HUES48 (cell line): ENCODE measurements around the gene CASZ1.

Experiments
- H3K27ac ChIP-seq: one replicate; pipeline ENCODE4 v1.7.0; 2013; ENCODE audit warnings: low read depth, low read length, inconsistent platforms
- H3K27me3 ChIP-seq: 2 replicates; pipeline ENCODE4 v1.6.1; 2013; ENCODE audit warnings: mild to moderate bottlenecking, low read length; ENCODE audit not compliant: control insufficient read depth, insufficient read depth
- H3K36me3 ChIP-seq: 2 replicates; pipeline ENCODE4 v1.6.1; 2013; ENCODE audit warnings: low read length; ENCODE audit not compliant: control insufficient read depth, insufficient read depth
- H3K4me1 ChIP-seq: 2 replicates; pipeline ENCODE4 v1.6.1; 2013; ENCODE audit warnings: mild to moderate bottlenecking, low read length; ENCODE audit not compliant: control insufficient read depth, insufficient read depth
- H3K4me3 ChIP-seq: 2 replicates; pipeline ENCODE4 v1.5.1; 2013; ENCODE audit warnings: mild to moderate bottlenecking, low read depth, low read length
- H3K9ac ChIP-seq: 2 replicates; pipeline ENCODE4 v1.6.1; 2013; ENCODE audit warnings: mild to moderate bottlenecking, low read depth, low read length, moderate library complexity
- H3K9me3 ChIP-seq: 2 replicates; pipeline ENCODE4 v1.6.1; 2013; ENCODE audit warnings: low read length; ENCODE audit not compliant: control insufficient read depth, insufficient read depth

The CASZ1 gene

GRCh38 chr1:10642403-10643080 lies 153.9 kb downstream of the CASZ1 start:
- Histone ChIP-seq H3K27ac (no peak overlapping the region), H3K36me3 (no peaks in the 10 kb centered on the region), H3K27me3 (peaks cover 30% of the 10 kb centered on the region), H3K4me3 (no peak overlapping the region), H3K9me3 (no peaks in the 10 kb centered on the region), H3K4me1 (peaks cover 5% of the 10 kb centered on the region; the same call in 1 of the 2 replicates), H3K9ac (no peak overlapping the region)

GRCh38 chr1:10641976-10642375 lies 154.5 kb downstream of the CASZ1 start:
- Histone ChIP-seq H3K27ac (no peak overlapping the region), H3K36me3 (no peaks in the 10 kb centered on the region)

DNA sequence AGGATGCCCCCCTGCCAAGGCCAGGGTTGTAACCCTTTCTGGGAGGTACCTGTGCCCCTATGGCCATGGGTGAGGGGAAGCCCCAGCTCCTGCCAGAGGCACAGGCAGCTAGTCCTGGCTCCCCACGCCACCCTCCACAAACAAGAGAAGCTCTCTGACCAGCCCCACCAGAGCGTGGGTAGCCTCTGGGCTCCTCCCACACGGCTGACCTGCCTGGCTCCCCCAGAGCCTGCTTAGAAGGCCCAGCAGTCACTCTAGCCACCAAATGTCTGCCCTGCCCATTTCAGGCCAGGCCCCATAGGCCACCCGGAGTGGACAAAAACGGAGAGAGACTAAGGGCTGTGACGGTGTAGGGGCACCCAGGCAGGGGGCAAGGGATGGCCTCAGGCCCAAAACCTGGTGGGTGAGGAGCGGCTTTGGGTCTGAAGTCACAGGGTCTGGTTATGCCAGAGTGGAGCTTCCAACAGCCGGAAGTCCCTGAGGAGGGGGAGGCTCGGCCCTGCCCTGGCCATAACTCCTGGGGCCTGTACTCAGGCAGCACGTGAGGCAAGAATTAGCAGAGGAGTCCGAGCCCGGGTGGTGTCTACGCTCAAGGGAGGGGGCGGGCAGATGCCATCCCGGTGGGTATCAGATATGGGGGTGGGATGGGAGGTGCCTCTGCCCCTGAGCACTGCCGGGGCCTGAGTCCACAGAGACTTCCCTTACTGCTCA lies 155.4 kb downstream of the CASZ1 start:
- no peak overlapping the region for H3K9ac ChIP-seq
- no peaks in the 10 kb centered on the region for H3K36me3 ChIP-seq
- peaks cover 35% of the 10 kb centered on the region for H3K27me3 ChIP-seq
- no peaks in the 10 kb centered on the region for H3K9me3 ChIP-seq
- peaks cover 5% of the 10 kb centered on the region; the same call in 1 of the 2 replicates for H3K4me1 ChIP-seq
- no peak overlapping the region for H3K27ac ChIP-seq
- H3K4me3 ChIP-seq = no peak overlapping the region

More at GRCh38 chr1:10641976-10642375, 154.5 kb downstream of the CASZ1 start:
- H3K4me1 ChIP-seq = peaks cover 5% of the 10 kb centered on the region; the same call in 1 of the 2 replicates
- H3K9ac ChIP-seq = no peak overlapping the region
- H3K9me3 ChIP-seq = no peaks in the 10 kb centered on the region
- peaks cover 35% of the 10 kb centered on the region for H3K27me3 ChIP-seq
- H3K4me3 ChIP-seq = no peak overlapping the region

DNA sequence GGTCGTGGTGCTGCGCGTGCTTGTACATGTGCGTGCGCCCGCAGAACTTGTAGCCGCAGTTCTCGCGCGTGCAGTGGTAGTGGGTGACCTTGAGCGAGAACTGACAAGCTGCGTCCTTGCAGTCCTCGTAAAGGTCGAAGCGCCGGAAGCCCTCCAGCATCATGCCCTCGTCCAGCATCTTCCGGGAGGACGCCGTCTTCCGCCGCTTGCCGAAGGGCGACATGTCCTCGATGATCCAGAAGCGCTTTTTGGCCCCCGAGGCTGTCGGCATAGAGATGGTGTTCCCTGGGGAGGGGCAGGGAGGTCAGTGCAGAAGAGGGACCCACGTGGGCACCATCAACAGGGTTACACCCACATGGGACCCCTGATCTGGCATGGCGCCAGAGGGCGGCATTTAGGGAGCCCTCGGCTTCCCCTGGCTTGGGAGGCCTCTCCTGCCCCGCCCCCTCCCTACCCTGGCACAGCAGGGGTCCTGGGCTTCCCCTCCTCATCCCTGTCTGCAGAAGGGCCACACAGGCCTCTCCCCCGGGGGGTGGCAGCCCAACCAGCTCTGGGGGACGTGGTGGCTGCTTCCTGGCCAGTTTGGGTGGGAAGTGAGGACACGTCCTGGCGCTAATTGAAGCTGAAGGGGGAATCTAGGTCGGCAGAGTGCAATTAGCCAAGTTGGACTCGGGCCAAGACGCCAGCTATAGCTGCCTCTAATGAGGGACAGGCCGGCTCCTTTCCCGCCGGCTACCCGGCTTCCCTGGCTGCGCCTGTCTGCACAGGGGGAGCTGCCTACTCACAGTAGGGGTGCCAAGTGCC lies 156.5 kb downstream of the CASZ1 start:
- peaks cover 5% of the 10 kb centered on the region; the same call in 1 of the 2 replicates for H3K4me1 ChIP-seq
- no peaks in the 10 kb centered on the region for H3K9me3 ChIP-seq
- H3K9ac ChIP-seq = no peak overlapping the region
- no peaks in the 10 kb centered on the region for H3K36me3 ChIP-seq
- H3K4me3 ChIP-seq = peak overlapping the region; percentile 48; the same call in 1 of the 2 replicates
- H3K27ac ChIP-seq = no peak overlapping the region
- peaks cover 35% of the 10 kb centered on the region for H3K27me3 ChIP-seq

GRCh38 chr1:10639011-10639774 lies 157.3 kb downstream of the CASZ1 start:
- Histone ChIP-seq H3K4me1 (peaks cover 7% of the 10 kb centered on the region; the same call in 1 of the 2 replicates), H3K4me3 (peak overlapping the region; percentile 53), H3K27ac (no peak overlapping the region), H3K9ac (no peak overlapping the region), H3K36me3 (no peaks in the 10 kb centered on the region), H3K9me3 (no peaks in the 10 kb centered on the region), H3K27me3 (peaks cover 35% of the 10 kb centered on the region)

- H3K9ac ChIP-seq = no peak overlapping the region
These were observed 157.9 kb downstream of the CASZ1 start for GRCh38 chr1:10638559-10639005.

DNA sequence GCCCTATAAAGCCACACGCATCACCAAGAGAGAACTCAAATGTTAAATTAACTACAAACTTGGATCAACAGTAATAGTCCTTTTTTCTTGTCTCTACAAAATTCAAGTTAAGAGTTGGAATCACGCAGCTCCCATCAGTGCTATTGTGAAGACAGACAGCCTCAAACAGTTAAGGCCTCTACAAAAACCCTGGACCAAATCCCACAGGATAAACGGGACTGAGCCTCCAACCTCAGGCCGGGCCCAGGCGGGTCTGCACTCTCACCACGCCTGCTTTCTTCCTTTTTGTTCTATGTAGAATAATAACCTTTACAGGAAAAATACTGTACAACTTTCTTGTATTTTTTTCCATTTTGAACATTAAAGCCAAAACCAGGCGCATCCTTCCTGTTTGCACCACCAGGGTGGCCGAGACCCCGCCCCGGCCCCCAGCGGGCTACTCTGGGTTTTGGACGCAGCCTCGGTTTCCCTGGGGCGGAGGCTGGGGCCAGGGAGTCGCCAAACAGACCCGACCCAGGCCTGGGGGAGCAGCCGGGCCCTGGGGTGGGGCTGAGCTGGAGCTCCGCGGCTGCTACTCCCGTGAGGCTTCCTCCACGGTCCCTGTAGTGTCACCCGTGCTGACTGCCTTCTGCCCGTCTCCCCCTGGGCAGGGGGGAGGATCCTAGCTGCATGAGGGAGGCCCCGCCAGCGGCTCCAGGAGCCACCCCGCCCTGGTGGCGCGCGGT lies 158.4 kb downstream of the CASZ1 start:
- no peak overlapping the region for H3K27ac ChIP-seq
- peak overlapping the region; percentile 53; the same call in 1 of the 2 replicates for H3K4me3 ChIP-seq
- H3K9ac ChIP-seq = no peak overlapping the region
- no peaks in the 10 kb centered on the region for H3K36me3 ChIP-seq
- H3K9me3 ChIP-seq = no peaks in the 10 kb centered on the region
- peaks cover 35% of the 10 kb centered on the region for H3K27me3 ChIP-seq
- H3K4me1 ChIP-seq = peaks cover 8% of the 10 kb centered on the region; the same call in 1 of the 2 replicates

More at GRCh38 chr1:10638559-10639005, 157.9 kb downstream of the CASZ1 start:
- H3K36me3 ChIP-seq = no peaks in the 10 kb centered on the region
- H3K9me3 ChIP-seq = no peaks in the 10 kb centered on the region
- H3K4me3 ChIP-seq = peak overlapping the region; percentile 53; the same call in 1 of the 2 replicates
- H3K27ac ChIP-seq = no peak overlapping the region
- peaks cover 35% of the 10 kb centered on the region for H3K27me3 ChIP-seq
- H3K4me1 ChIP-seq = peaks cover 7% of the 10 kb centered on the region; the same call in 1 of the 2 replicates

DNA sequence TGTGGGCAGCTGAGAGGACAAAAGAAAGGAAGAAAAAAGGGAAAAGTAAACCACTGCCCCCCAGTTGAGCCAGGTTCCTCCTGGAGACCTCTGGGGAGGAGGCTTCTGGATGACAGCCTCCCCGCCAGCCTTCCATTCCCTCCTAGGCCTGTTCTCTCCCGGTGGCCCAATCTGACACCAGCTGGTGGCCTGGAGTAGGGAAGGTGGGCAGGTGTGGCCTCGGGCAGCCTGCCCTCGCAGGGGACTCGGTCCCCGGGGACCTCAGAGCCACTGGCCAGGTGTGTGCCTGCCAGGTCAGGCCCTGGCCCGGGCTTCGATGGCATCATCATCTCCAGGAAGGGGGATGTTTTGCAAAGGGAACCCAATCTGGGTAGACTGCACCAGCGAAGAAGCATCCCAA lies 159.0 kb downstream of the CASZ1 start:
- H3K9ac ChIP-seq = no peak overlapping the region
- H3K4me3 ChIP-seq = no peak overlapping the region
- H3K9me3 ChIP-seq = no peaks in the 10 kb centered on the region
- no peak overlapping the region for H3K27ac ChIP-seq
- no peaks in the 10 kb centered on the region for H3K36me3 ChIP-seq
- H3K27me3 ChIP-seq = peaks cover 35% of the 10 kb centered on the region
- H3K4me1 ChIP-seq = peaks cover 14% of the 10 kb centered on the region

DNA sequence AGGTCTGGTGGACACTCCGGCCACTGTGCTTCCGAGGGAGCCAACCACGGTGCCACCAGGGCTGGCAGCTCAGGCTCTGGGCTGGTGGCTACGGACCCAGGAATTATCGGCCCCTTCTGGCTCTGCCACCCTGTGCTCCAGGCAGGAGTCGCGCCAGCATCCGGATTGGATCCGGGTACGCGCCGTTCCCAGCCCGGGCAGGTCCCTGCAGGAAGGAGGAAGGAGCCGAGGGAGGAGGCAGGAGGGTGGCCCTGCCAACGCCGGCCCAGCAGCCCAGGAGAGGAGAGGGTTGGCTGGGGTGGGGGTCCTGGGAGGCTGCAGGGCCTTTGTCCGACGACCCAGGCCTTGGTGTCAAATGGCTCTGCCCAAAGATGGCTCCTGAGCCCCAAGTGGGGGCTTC lies 160.5 kb downstream of the CASZ1 start:
- H3K9ac ChIP-seq = no peak overlapping the region
- H3K27ac ChIP-seq = no peak overlapping the region
- no peak overlapping the region for H3K4me3 ChIP-seq
- no peaks in the 10 kb centered on the region for H3K36me3 ChIP-seq
- peaks cover 35% of the 10 kb centered on the region for H3K27me3 ChIP-seq
- peaks cover 25% of the 10 kb centered on the region for H3K4me1 ChIP-seq
- H3K9me3 ChIP-seq = no peaks in the 10 kb centered on the region
